ENCODE results near the gene FCGR1A.
"Not testable (repeated sequence)": the region's sequence is repeated elsewhere in the genome, so short reads cannot be mapped to it uniquely, and the experiment has no call there.

DNA sequence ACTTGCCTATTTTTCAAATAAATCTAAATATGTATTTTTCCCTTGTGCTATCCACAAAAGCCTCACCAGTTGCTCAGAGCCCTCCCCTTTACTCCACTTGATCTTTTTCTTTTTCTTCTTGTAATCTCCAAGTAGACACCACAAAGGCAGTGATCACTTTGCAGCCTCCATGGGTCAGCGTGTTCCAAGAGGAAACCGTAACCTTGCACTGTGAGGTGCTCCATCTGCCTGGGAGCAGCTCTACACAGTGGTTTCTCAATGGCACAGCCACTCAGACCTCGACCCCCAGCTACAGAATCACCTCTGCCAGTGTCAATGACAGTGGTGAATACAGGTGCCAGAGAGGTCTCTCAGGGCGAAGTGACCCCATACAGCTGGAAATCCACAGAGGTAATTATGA is 1.4 kb downstream of the FCGR1A start:
- not testable (repeated sequence) for TF ChIP-seq POLR2A, POLR2AphosphoS5, TAF1 (IDR thresholded peaks at IDR 0.05; ENCODE audit: low read depth, low read length)
